Measurements from ENCODE around the gene OPALIN.

OPALIN gene

GRCh38 chr10:96298362-96298761, 60.4 kb downstream of the OPALIN start:
- DNase-seq (ENCODE audit: low read depth in 1 of 2, low spot score in 1 of 2): no peak
- in situ Hi-C loops (cut with HindIII; ENCODE audit: low pct_unique_long_range_greater_than_20kb, low sequenced_read_pairs): no loop called here

GRCh38 chr10:96297486-96297885, 61.3 kb downstream of the OPALIN start:
- DNase-seq (ENCODE audit: low read depth in 1 of 2, low spot score in 1 of 2): no peak
- no peak for TF ChIP-seq JUND (IDR thresholded peaks at IDR 0.05; ENCODE audit: low read depth)
- in situ Hi-C loops (cut with HindIII; ENCODE audit: low pct_unique_long_range_greater_than_20kb, low sequenced_read_pairs): no loop called here

More at GRCh38 chr10:96298362-96298761, 60.4 kb downstream of the OPALIN start:
- no peak for TF ChIP-seq JUND (IDR thresholded peaks at IDR 0.05; ENCODE audit: low read depth)

GRCh38 chr10:96295475-96295874, 63.3 kb downstream of the OPALIN start:
- in situ Hi-C loops (cut with HindIII; ENCODE audit: low pct_unique_long_range_greater_than_20kb, low sequenced_read_pairs): no loop called here
- no peak for DNase-seq (ENCODE audit: low read depth in 1 of 2, low spot score in 1 of 2)
- no peak for TF ChIP-seq JUND (IDR thresholded peaks at IDR 0.05; ENCODE audit: low read depth)

Measured in T47D (cell line).